Brain microvascular endothelial cell (primary cell): ENCODE data around the gene PCED1A.

Experiments used
- DNase-seq: peaks from one replicate; pipeline ENCODE4 v3.0.0-alpha.2; 2020
- H3K27ac ChIP-seq: fragments of 250-450 bp; sonication (Bioruptor Pico); 2 replicates; pipeline ENCODE4 v1.5.1; 2020; ENCODE audit warnings: mild to moderate bottlenecking, moderate library complexity
- H3K27me3 ChIP-seq: fragments of 250-450 bp; sonication (Bioruptor Pico); replicated peaks from 2 replicates; pipeline ENCODE4 v1.5.1; 2020; ENCODE audit warnings: mild to moderate bottlenecking
- H3K36me3 ChIP-seq: fragments of 250-450 bp; sonication (Bioruptor Pico); replicated peaks from 2 replicates; pipeline ENCODE4 v1.5.1; 2020; ENCODE audit warnings: mild to moderate bottlenecking
- H3K4me3 ChIP-seq: 2 replicates; pipeline ENCODE4 v1.5.1; 2011; ENCODE audit warnings: low read depth, mild to moderate bottlenecking, control low read depth, low read length, moderate library complexity
- in situ Hi-C: cut with HindIII; loops from 2 replicates; pipeline ENCODE4 v1.10.0; 2017; ENCODE audit warnings: low sequenced_read_pairs, low pct_ligation_motif_present
- TF ChIP-seq, protein P1 (sequence below): IDR thresholded peaks from 2 replicates; pipeline ENCODE4 v1.5.1; 2011; ENCODE audit warnings: low read depth, mild to moderate bottlenecking, moderate library complexity, low read length, control low read depth, inconsistent platforms; ENCODE audit errors: missing control alignments

PCED1A gene

DNA sequence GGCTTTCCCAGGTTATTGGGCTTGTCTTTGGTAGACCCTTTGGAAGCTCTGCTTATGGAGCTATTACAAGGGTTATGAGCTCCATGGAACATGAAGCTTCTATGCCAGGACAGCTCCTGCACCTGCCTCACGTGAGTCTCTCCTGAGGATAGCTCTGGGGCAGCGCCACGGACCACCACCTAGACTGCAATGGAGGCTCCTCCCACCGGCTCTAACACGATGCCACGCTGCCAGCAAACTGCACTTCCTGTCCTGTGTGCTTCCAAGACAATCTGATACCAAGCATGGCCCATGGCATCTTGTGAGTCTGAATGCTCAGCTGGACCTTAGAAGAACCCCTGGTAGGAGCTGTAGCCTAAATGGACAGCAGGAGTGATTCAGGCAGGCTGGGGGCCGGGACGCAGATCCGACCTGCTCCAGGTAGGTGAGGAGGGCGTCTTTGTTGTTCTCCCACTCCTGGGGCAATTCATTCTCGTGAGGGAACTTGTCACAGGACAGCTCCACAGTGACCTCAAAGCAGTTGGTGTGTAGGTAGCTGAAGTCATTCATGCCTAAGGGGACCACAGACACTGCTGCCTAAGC is 45.5 kb downstream of the PCED1A start:
- TF ChIP-seq, protein P1, sequence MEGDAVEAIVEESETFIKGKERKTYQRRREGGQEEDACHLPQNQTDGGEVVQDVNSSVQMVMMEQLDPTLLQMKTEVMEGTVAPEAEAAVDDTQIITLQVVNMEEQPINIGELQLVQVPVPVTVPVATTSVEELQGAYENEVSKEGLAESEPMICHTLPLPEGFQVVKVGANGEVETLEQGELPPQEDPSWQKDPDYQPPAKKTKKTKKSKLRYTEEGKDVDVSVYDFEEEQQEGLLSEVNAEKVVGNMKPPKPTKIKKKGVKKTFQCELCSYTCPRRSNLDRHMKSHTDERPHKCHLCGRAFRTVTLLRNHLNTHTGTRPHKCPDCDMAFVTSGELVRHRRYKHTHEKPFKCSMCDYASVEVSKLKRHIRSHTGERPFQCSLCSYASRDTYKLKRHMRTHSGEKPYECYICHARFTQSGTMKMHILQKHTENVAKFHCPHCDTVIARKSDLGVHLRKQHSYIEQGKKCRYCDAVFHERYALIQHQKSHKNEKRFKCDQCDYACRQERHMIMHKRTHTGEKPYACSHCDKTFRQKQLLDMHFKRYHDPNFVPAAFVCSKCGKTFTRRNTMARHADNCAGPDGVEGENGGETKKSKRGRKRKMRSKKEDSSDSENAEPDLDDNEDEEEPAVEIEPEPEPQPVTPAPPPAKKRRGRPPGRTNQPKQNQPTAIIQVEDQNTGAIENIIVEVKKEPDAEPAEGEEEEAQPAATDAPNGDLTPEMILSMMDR = no peak
- no peaks in the 10 kb centered on the region for H3K36me3 ChIP-seq
- H3K4me3 ChIP-seq = no peak overlapping the region
- in situ Hi-C loops = no loop called here
- no peak overlapping the region for H3K27ac ChIP-seq
- no peak for DNase-seq
- peaks cover 11% of the 10 kb centered on the region for H3K27me3 ChIP-seq

DNA sequence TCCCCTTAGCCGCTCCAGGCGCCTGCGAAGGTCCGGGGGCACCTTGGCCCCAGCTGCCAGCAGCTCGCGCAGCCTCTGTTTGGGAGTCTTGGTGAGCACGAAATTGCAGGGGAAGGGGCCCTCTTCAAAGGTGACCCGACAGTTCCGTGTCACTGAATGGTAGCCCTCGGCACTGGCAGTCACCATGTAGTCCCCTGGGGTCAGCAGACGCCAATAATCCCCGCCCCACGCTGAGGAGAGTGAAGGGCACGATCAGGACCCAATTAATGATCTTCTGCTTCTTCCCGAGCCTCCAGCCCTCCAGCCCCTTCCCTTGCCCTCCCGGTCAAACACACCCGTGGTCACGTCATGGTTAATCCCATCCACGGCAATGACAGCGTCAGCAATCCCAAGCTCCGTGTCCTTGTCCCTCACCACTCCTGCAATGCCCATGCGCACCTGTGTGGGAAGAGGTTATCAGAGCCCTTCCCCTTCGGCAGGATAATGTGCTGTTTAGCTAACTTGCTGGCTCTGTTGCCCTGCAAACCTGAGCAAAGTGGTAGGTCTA is 46.2 kb downstream of the PCED1A start:
- Histone ChIP-seq H3K27ac (no peak overlapping the region), H3K4me3 (no peak overlapping the region), H3K36me3 (no peaks in the 10 kb centered on the region), H3K27me3 (peaks cover 5% of the 10 kb centered on the region)
- in situ Hi-C loops = no loop called here
- TF ChIP-seq, protein P1 = no peak
- no peak for DNase-seq

DNA sequence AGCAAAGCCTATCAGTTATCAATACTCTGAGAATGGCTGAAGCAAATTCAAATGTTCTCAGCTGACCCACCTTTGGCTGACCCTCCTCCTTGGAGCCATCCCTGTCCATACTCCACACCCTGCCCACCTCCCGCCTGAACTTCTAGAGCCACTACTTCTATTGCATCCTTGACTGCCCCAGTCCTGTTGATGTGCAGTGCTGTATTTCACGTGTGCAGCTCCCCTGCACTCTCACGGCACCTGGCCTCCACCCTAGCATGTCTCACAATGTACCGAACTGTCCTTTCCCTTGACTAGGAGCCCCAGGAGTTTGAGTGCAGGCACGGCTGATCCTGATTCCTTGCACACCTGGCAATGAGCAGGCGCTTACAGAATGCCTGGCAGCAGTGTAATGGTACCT is 47.0 kb downstream of the PCED1A start:
- in situ Hi-C loops = no loop called here
- DNase-seq = no peak
- peaks cover 5% of the 10 kb centered on the region for H3K27me3 ChIP-seq
- H3K36me3 ChIP-seq = no peaks in the 10 kb centered on the region
- TF ChIP-seq, protein P1 = no peak
- no peak overlapping the region for H3K27ac ChIP-seq
- H3K4me3 ChIP-seq = no peak overlapping the region
